Measurements from ENCODE around the gene NXN.

- TF ChIP-seq, protein P1, sequence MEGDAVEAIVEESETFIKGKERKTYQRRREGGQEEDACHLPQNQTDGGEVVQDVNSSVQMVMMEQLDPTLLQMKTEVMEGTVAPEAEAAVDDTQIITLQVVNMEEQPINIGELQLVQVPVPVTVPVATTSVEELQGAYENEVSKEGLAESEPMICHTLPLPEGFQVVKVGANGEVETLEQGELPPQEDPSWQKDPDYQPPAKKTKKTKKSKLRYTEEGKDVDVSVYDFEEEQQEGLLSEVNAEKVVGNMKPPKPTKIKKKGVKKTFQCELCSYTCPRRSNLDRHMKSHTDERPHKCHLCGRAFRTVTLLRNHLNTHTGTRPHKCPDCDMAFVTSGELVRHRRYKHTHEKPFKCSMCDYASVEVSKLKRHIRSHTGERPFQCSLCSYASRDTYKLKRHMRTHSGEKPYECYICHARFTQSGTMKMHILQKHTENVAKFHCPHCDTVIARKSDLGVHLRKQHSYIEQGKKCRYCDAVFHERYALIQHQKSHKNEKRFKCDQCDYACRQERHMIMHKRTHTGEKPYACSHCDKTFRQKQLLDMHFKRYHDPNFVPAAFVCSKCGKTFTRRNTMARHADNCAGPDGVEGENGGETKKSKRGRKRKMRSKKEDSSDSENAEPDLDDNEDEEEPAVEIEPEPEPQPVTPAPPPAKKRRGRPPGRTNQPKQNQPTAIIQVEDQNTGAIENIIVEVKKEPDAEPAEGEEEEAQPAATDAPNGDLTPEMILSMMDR (IDR thresholded peaks at IDR 0.05), result no peak
- no peak for TF ChIP-seq EZH2 (IDR thresholded peaks at IDR 0.05; ENCODE audit: borderline replicate concordance, insufficient read depth, low read depth, low read length, poor library complexity, severe bottlenecking)
Observed at GRCh38 chr17:883586-883962, 96.0 kb downstream of the NXN start.

Measured in B cell (primary cell).